WI38 (cell line): ENCODE measurements around the gene LPAR5.

ENCODE experiments used
- H3K4me3 ChIP-seq: 2 replicates; pipeline ENCODE4 v1.5.1; 2011; ENCODE audit warnings: low read depth, mild to moderate bottlenecking, control low read depth, low read length
- CTCF ChIP-seq: IDR thresholded peaks from 2 replicates; pipeline ENCODE4 v1.5.1; 2012; ENCODE audit warnings: low read depth, mild to moderate bottlenecking, control low read depth, low read length

Gene LPAR5

GRCh38 chr12:6613015-6613775 is 22.6 kb downstream of the LPAR5 start:
- no peak for TF ChIP-seq CTCF
- H3K4me3 ChIP-seq, result peak overlapping the region; percentile 32

- TF ChIP-seq CTCF, result no peak
- H3K4me3 ChIP-seq, result no peak overlapping the region
Measured at GRCh38 chr12:6612652-6613014, 23.1 kb downstream of the LPAR5 start.

- TF ChIP-seq CTCF, result no peak
- no peak overlapping the region for H3K4me3 ChIP-seq
Measured at GRCh38 chr12:6612247-6612646, 23.5 kb downstream of the LPAR5 start.

GRCh38 chr12:6608592-6609281 is 27.0 kb downstream of the LPAR5 start:
- no peak for TF ChIP-seq CTCF

GRCh38 chr12:6607751-6608591 is 27.8 kb downstream of the LPAR5 start:
- no peak for TF ChIP-seq CTCF
- no peak overlapping the region for H3K4me3 ChIP-seq

More at GRCh38 chr12:6608592-6609281, 27.0 kb downstream of the LPAR5 start:
- H3K4me3 ChIP-seq, result no peak overlapping the region

GRCh38 chr12:6606331-6607131 is 29.2 kb downstream of the LPAR5 start:
- peak overlapping the region; percentile 66 for H3K4me3 ChIP-seq
- no peak for TF ChIP-seq CTCF
